Measurements from ENCODE around the gene TRAF7. TPM values are rescaled to one million over a fixed set of nuclear protein-coding genes. Genes with fewer than 3 reads are reported as not detected.

TRAF7 gene
- total RNA-seq, 2 experiments from 2014 or later: 53.6 to 82.3 TPM

DNA sequence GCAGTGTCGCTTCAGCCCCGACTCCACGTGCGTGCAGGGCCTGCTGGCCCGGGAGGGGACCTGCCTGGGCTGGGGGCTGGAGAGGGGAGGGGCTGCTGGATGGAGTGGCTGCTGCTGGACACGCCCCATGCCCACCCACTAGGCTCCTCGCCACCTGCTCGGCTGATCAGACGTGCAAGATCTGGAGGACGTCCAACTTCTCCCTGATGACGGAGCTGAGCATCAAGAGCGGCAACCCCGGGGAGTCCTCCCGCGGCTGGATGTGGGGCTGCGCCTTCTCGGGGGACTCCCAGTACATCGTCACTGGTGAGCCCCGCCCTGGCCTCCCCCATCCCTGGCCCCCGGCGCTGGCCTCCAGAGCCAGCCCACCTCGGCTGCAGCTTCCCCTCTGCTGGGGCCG lies 52.7 kb downstream of the TRAF7 start:
- Histone ChIP-seq H2AFZ (ENCODE audit: low read length) (no peak overlapping the region), H3K4me2 (ENCODE audit: low read length) (no peak overlapping the region), H3K4me1 (ENCODE audit: insufficient read depth, low read length, poor library complexity, severe bottlenecking) (peaks cover 31% of the 10 kb centered on the region), H3K9me3 (ENCODE audit: low read length) (no peaks in the 10 kb centered on the region), H3K27ac (ENCODE audit: low read depth, low read length, poor library complexity, severe bottlenecking) (no peak overlapping the region), H3K9me2 (ENCODE audit: insufficient read depth, low read length) (no peaks in the 10 kb centered on the region), H3K36me3 (ENCODE audit: insufficient read depth, low read length) (peaks cover 46% of the 10 kb centered on the region), H4K20me1 (ENCODE audit: insufficient read depth, low read length) (peaks cover 9% of the 10 kb centered on the region; the same call in 1 of the 2 replicates), H3K4me3 (ENCODE audit: low read depth, low read length, poor library complexity, severe bottlenecking) (no peak overlapping the region), H3K79me2 (ENCODE audit: insufficient read depth, low read depth, low read length) (peaks cover 21% of the 10 kb centered on the region; the same call in 1 of the 2 replicates)
- TF ChIP-seq, protein P1, sequence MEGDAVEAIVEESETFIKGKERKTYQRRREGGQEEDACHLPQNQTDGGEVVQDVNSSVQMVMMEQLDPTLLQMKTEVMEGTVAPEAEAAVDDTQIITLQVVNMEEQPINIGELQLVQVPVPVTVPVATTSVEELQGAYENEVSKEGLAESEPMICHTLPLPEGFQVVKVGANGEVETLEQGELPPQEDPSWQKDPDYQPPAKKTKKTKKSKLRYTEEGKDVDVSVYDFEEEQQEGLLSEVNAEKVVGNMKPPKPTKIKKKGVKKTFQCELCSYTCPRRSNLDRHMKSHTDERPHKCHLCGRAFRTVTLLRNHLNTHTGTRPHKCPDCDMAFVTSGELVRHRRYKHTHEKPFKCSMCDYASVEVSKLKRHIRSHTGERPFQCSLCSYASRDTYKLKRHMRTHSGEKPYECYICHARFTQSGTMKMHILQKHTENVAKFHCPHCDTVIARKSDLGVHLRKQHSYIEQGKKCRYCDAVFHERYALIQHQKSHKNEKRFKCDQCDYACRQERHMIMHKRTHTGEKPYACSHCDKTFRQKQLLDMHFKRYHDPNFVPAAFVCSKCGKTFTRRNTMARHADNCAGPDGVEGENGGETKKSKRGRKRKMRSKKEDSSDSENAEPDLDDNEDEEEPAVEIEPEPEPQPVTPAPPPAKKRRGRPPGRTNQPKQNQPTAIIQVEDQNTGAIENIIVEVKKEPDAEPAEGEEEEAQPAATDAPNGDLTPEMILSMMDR (conservative IDR thresholded peaks at IDR 0.05; ENCODE audit: low read length): no peak
- no peak for TF ChIP-seq EZH2phosphoT487 (IDR thresholded peaks at IDR 0.05; ENCODE audit: borderline replicate concordance, low read depth, low read length)
- POLR2A ChIA-PET: interaction anchor here (1.3 kb wide), 1 partner anchor 68 kb away, joined by 3 read pairs; no protein-coding TSS in a partner anchor
- CTCF ChIA-PET (ENCODE audit: unreplicated experiment): no interaction called here
- no TSS peak for BruUV-seq (replicated peaks)
- intact Hi-C loops (cut with micrococcal nuclease; ENCODE audit: unreplicated experiment): no loop called here
- DNase-seq (ENCODE audit: low spot score): no peak

DNA sequence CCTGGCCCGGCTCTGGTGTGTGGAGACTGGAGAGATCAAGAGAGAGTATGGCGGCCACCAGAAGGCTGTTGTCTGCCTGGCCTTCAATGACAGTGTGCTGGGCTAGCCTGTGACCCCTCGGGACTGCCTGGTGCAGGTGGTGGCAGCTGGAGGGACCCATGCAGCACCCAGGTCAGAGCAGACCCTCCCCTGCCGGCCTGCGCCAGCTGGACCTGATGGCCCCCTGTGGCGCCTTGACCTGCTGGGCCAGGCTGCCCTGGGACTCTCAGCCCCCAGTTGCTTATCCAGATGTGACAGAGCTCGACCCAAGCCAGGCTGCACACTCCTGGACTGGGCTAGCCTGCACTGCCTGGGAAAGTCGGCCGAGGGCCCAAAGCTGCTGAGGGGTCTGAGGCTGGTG lies 53.2 kb downstream of the TRAF7 start:
- Histone ChIP-seq H3K4me2 (ENCODE audit: low read length) (no peak overlapping the region), H2AFZ (ENCODE audit: low read length) (no peak overlapping the region), H4K20me1 (ENCODE audit: insufficient read depth, low read length) (peaks cover 13% of the 10 kb centered on the region; the same call in 1 of the 2 replicates), H3K27ac (ENCODE audit: low read depth, low read length, poor library complexity, severe bottlenecking) (no peak overlapping the region), H3K9me2 (ENCODE audit: insufficient read depth, low read length) (no peaks in the 10 kb centered on the region), H3K4me3 (ENCODE audit: low read depth, low read length, poor library complexity, severe bottlenecking) (no peak overlapping the region), H3K36me3 (ENCODE audit: insufficient read depth, low read length) (peaks cover 46% of the 10 kb centered on the region), H3K79me2 (ENCODE audit: insufficient read depth, low read depth, low read length) (peaks cover 25% of the 10 kb centered on the region; the same call in 1 of the 2 replicates), H3K9me3 (ENCODE audit: low read length) (no peaks in the 10 kb centered on the region), H3K4me1 (ENCODE audit: insufficient read depth, low read length, poor library complexity, severe bottlenecking) (peaks cover 31% of the 10 kb centered on the region)
- BruUV-seq (replicated peaks): no TSS peak
- ChIA-PET CTCF (ENCODE audit: unreplicated experiment) (no interaction called here), POLR2A (interaction anchor here (1.3 kb wide), 1 partner anchor 68 kb away, joined by 3 read pairs; no protein-coding TSS in a partner anchor)
- TF ChIP-seq, protein P1 (conservative IDR thresholded peaks at IDR 0.05; ENCODE audit: low read length): no peak
- TF ChIP-seq EZH2phosphoT487 (IDR thresholded peaks at IDR 0.05; ENCODE audit: borderline replicate concordance, low read depth, low read length): no peak
- DNase-seq (ENCODE audit: low spot score): no peak
- intact Hi-C loops (cut with micrococcal nuclease; ENCODE audit: unreplicated experiment): no loop called here

GRCh38 chr16:2209258-2210008 lies 53.9 kb downstream of the TRAF7 start:
- DNase-seq (ENCODE audit: low spot score): no peak
- TF ChIP-seq, protein P1 (conservative IDR thresholded peaks at IDR 0.05; ENCODE audit: low read length): no peak
- no peak for TF ChIP-seq EZH2phosphoT487 (IDR thresholded peaks at IDR 0.05; ENCODE audit: borderline replicate concordance, low read depth, low read length)
- ChIA-PET POLR2A (no interaction called here), CTCF (ENCODE audit: unreplicated experiment) (no interaction called here)
- H2AFZ ChIP-seq (ENCODE audit: low read length): no peak overlapping the region
- no peaks in the 10 kb centered on the region for H3K9me2 ChIP-seq (ENCODE audit: insufficient read depth, low read length)
- peaks cover 13% of the 10 kb centered on the region; the same call in 1 of the 2 replicates for H4K20me1 ChIP-seq (ENCODE audit: insufficient read depth, low read length)
- H3K79me2 ChIP-seq (ENCODE audit: insufficient read depth, low read depth, low read length): peaks cover 26% of the 10 kb centered on the region; the same call in 1 of the 2 replicates
- no peak overlapping the region for H3K4me3 ChIP-seq (ENCODE audit: low read depth, low read length, poor library complexity, severe bottlenecking)
- intact Hi-C loops (cut with micrococcal nuclease; ENCODE audit: unreplicated experiment): no loop called here
- H3K27ac ChIP-seq (ENCODE audit: low read depth, low read length, poor library complexity, severe bottlenecking): no peak overlapping the region
- H3K4me1 ChIP-seq (ENCODE audit: insufficient read depth, low read length, poor library complexity, severe bottlenecking): peaks cover 31% of the 10 kb centered on the region
- no peak overlapping the region for H3K4me2 ChIP-seq (ENCODE audit: low read length)
- peaks cover 46% of the 10 kb centered on the region for H3K36me3 ChIP-seq (ENCODE audit: insufficient read depth, low read length)
- no TSS peak for BruUV-seq (replicated peaks)
- no peaks in the 10 kb centered on the region for H3K9me3 ChIP-seq (ENCODE audit: low read length)
